ENCODE results near the gene RPP25L. TPM values are rescaled to one million over a fixed set of nuclear protein-coding genes. Genes with fewer than 3 reads are reported as not detected.
A peak's percentile ranks its signal among the peaks of the same experiment; 100 is the strongest.

RPP25L gene
- total RNA-seq, 5 donors from 2014 or later (not counting 1 experiment from before 2014, with no cell fraction given) = 9.3 to 28.6 (median 22.5) TPM

DNA sequence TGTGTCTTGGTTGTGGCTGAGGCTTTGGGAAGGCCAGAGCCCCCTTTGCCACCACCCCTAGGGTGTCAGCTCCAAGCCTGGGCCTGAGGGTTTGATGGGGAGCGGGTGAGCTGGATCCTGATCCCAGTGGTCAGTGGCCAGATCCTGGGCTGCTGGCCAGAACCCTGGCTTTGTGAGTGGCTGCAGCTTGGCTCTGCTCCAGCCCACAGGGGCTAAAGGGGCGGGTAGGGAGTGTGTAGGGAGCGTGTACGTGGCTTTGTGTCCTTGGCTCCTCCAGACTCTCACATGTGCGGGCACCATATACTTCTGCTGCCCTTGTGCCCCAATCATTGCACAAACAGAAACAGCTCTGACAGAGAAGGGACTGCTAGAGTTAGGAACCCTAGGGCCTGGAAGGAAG, 38.9 kb upstream of the RPP25L start:
- CTCF ChIA-PET = no interaction called here
- DNase-seq (no peak), ATAC-seq (replicated peaks in 1 of 4) (no peak)
- POLR2A ChIA-PET = interaction anchor here in 1 of 2 donors (0.6 kb wide), 1 partner anchor 488 kb away, joined by 3 read pairs; no protein-coding TSS in a partner anchor
- Histone ChIP-seq H3K36me3 (ENCODE audit: control insufficient read depth in 2 of 2, extremely low read depth in 1 of 2, insufficient read depth in 1 of 2, low read length in 1 of 2) (peaks cover 0 to 45% of the 10 kb centered on the region in 2 donors), H3K9me3 (no peaks in the 10 kb centered on the region), H3K27me3 (replicated peaks in 1 of 2; ENCODE audit: control insufficient read depth in 2 of 2, extremely low read depth in 1 of 2, insufficient read depth in 2 of 2, low read length in 1 of 2) (no peaks in the 10 kb centered on the region), H3K4me1 (ENCODE audit: control insufficient read depth in 1 of 2, extremely low read depth in 1 of 2, insufficient read depth in 2 of 2, low read length in 2 of 2) (peaks cover 12 to 49% of the 10 kb centered on the region in 2 experiments), H3K4me3 (ENCODE audit: control insufficient read depth in 1 of 2, extremely low read depth in 1 of 2, low read length in 1 of 2) (no peak overlapping the region), H3K27ac (ENCODE audit: low read length) (no peak overlapping the region)
- Mint-ChIP-seq H3K36me3 (peaks cover 25% of the 10 kb centered on the region), H3K27ac (no peak overlapping the region), H3K27me3 (no peaks in the 10 kb centered on the region), H3K4me3 (no peak overlapping the region), H3K9me3 (no peaks in the 10 kb centered on the region), H3K4me1 (peaks cover 45 to 68% (median 57%) of the 10 kb centered on the region in 3 donors)
- 86% methylated on average over 1 of the region's 5 CpGs for WGBS (ENCODE audit: insufficient coverage)

DNA sequence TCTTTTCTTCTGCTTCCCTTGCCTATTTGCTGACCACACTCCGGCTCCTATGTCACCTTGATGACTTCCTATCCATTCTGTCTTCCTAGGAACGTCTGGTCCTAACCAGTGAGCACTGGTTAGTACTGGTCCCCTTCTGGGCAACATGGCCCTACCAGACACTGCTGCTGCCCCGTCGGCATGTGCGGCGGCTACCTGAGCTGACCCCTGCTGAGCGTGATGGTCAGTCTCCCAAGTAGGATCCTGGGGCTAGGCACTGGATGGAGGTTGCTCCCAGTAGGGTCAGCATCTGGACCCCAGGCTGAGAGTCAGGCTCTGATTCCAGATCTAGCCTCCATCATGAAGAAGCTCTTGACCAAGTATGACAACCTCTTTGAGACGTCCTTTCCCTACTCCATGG, 36.8 kb upstream of the RPP25L start:
- Mint-ChIP-seq H3K4me3 (peak overlapping the region; percentile 91 to 95 (median 94)), H3K27ac (peak overlapping the region; percentile 19 to 25), H3K4me1 (peaks cover 44 to 61% (median 45%) of the 10 kb centered on the region in 3 donors), H3K36me3 (peaks cover 21% of the 10 kb centered on the region), H3K9me3 (no peaks in the 10 kb centered on the region), H3K27me3 (no peaks in the 10 kb centered on the region)
- peaks cover 0 to 45% of the 10 kb centered on the region in 2 donors for H3K36me3 ChIP-seq (ENCODE audit: control insufficient read depth in 2 of 2, extremely low read depth in 1 of 2, insufficient read depth in 1 of 2, low read length in 1 of 2)
- H3K9me3 ChIP-seq = no peaks in the 10 kb centered on the region
- H3K27me3 ChIP-seq (replicated peaks in 1 of 2; ENCODE audit: control insufficient read depth in 2 of 2, extremely low read depth in 1 of 2, insufficient read depth in 2 of 2, low read length in 1 of 2) = no peaks in the 10 kb centered on the region
- 91% methylated on average over 8 of the region's 8 CpGs for WGBS (ENCODE audit: insufficient coverage)
- CTCF ChIA-PET = interaction anchor here (1.0 to 5.4 kb wide), 4 partner anchors 10 to 15 kb away, joined by 3 to 39 read pairs (median 5); partner anchors contain the start of genes CCL27 (in 1 of the 2) and SIGMAR1 (in 1 of the 2)
- POLR2A ChIA-PET = no interaction called here
- H3K27ac ChIP-seq (ENCODE audit: low read length) = no peak overlapping the region
- H3K4me3 ChIP-seq (ENCODE audit: control insufficient read depth in 1 of 2, extremely low read depth in 1 of 2, low read length in 1 of 2) = no peak overlapping the region
- ATAC-seq (replicated peaks in 1 of 4) (no peak), DNase-seq (no peak)
- peaks cover 12 to 49% of the 10 kb centered on the region in 2 experiments for H3K4me1 ChIP-seq (ENCODE audit: control insufficient read depth in 1 of 2, extremely low read depth in 1 of 2, insufficient read depth in 2 of 2, low read length in 2 of 2)

DNA sequence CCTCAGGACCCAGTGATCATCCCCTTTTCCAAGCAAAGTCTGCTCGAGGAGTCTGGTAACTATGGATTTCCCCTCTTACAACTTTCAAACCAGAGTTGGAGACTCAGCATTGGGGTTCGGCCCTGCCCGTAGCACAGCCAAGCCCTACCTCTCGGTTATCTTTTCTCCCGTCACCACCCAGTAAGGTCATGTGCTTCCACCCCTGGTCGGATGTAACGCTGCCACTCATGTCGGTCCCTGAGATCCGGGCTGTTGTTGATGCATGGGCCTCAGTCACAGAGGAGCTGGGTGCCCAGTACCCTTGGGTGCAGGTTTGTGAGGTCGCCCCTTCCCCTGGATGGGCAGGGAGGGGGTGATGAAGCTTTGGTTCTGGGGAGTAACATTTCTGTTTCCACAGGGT, 35.8 kb upstream of the RPP25L start:
- Mint-ChIP-seq H3K4me3 (peak overlapping the region; percentile 91 to 95 (median 94)), H3K9me3 (no peaks in the 10 kb centered on the region), H3K36me3 (peaks cover 21% of the 10 kb centered on the region), H3K4me1 (peaks cover 34 to 53% (median 38%) of the 10 kb centered on the region in 3 donors), H3K27ac (peak overlapping the region; percentile 89 to 90), H3K27me3 (no peaks in the 10 kb centered on the region)
- H3K9me3 ChIP-seq = no peaks in the 10 kb centered on the region
- POLR2A ChIA-PET = interaction anchor here (0.6 kb wide), 2 partner anchors 8 to 1705 kb away, joined by 3 to 4 read pairs; no protein-coding TSS in a partner anchor
- no peak for ATAC-seq (replicated peaks in 1 of 4)
- H3K27me3 ChIP-seq (replicated peaks in 1 of 2; ENCODE audit: control insufficient read depth in 2 of 2, extremely low read depth in 1 of 2, insufficient read depth in 2 of 2, low read length in 1 of 2) = no peaks in the 10 kb centered on the region
- CTCF ChIA-PET = interaction anchor here (0.9 to 5.4 kb wide), 9 partner anchors 10 to 432 kb away, joined by 3 to 39 read pairs (median 8); partner anchors contain the start of genes CCL27 (in 1 of the 2), DCTN3 (in 1 of the 2), FANCG (in 1 of the 2) and SIGMAR1 (in 1 of the 2)
- peaks cover 12 to 40% of the 10 kb centered on the region in 2 experiments for H3K4me1 ChIP-seq (ENCODE audit: control insufficient read depth in 1 of 2, extremely low read depth in 1 of 2, insufficient read depth in 2 of 2, low read length in 2 of 2)
- DNase-seq = peak in 1 of 35 experiments; percentile 19
- peaks cover 0 to 45% of the 10 kb centered on the region in 2 donors for H3K36me3 ChIP-seq (ENCODE audit: control insufficient read depth in 2 of 2, extremely low read depth in 1 of 2, insufficient read depth in 1 of 2, low read length in 1 of 2)
- 66% methylated on average over 10 of the region's 10 CpGs for WGBS (ENCODE audit: insufficient coverage)
- peak overlapping the region; percentile 68 for H3K27ac ChIP-seq (ENCODE audit: low read length)
- peak overlapping the region; percentile 86 to 94 for H3K4me3 ChIP-seq (ENCODE audit: control insufficient read depth in 1 of 2, extremely low read depth in 1 of 2, low read length in 1 of 2)

DNA sequence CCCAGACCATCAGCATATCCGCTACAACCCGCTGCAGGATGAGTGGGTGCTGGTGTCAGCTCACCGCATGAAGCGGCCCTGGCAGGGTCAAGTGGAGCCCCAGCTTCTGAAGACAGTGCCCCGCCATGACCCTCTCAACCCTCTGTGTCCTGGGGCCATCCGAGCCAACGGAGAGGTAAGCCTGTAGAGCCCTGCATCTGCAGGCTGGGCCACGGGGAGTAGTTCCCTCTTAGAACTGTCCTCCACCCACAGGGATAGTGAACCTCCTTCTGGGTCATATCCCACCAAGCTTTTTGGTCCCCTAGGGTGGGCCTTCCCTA, 35.1 kb upstream of the RPP25L start:
- POLR2A ChIA-PET = interaction anchor here in 1 of 2 donors (1.3 to 1.6 kb wide), 2 partner anchors 9 to 18 kb away, joined by 4 to 5 read pairs; partner anchors contain the start of gene SIGMAR1
- no peak for ATAC-seq (replicated peaks in 1 of 4)
- Histone ChIP-seq H3K4me1 (ENCODE audit: control insufficient read depth in 1 of 2, extremely low read depth in 1 of 2, insufficient read depth in 2 of 2, low read length in 2 of 2) (peaks cover 10 to 34% of the 10 kb centered on the region in 2 experiments), H3K27ac (ENCODE audit: low read length) (peak overlapping the region; percentile 68), H3K4me3 (ENCODE audit: control insufficient read depth in 1 of 2, extremely low read depth in 1 of 2, low read length in 1 of 2) (peak overlapping the region; percentile 86 to 94), H3K36me3 (ENCODE audit: control insufficient read depth in 2 of 2, extremely low read depth in 1 of 2, insufficient read depth in 1 of 2, low read length in 1 of 2) (peaks cover 0 to 45% of the 10 kb centered on the region in 2 donors), H3K27me3 (replicated peaks in 1 of 2; ENCODE audit: control insufficient read depth in 2 of 2, extremely low read depth in 1 of 2, insufficient read depth in 2 of 2, low read length in 1 of 2) (no peaks in the 10 kb centered on the region), H3K9me3 (no peaks in the 10 kb centered on the region)
- H3K36me3 Mint-ChIP-seq = peaks cover 21% of the 10 kb centered on the region
- no peaks in the 10 kb centered on the region for H3K9me3 Mint-ChIP-seq
- peak overlapping the region; percentile 91 to 95 (median 94) for H3K4me3 Mint-ChIP-seq
- 0% methylated on average over 6 of the region's 8 CpGs for WGBS (ENCODE audit: insufficient coverage)
- CTCF ChIA-PET = interaction anchor here (0.6 to 5.4 kb wide), 14 partner anchors 9 to 992 kb away, joined by 3 to 39 read pairs (median 6); partner anchors contain the start of genes CCL27 (in 1 of the 2), DCTN3 (in 1 of the 2) and SIGMAR1 (in 1 of the 2)
- peak overlapping the region; percentile 89 to 90 for H3K27ac Mint-ChIP-seq
- DNase-seq = no peak
- H3K4me1 Mint-ChIP-seq = peaks cover 28 to 47% (median 32%) of the 10 kb centered on the region in 3 donors
- no peaks in the 10 kb centered on the region for H3K27me3 Mint-ChIP-seq

DNA sequence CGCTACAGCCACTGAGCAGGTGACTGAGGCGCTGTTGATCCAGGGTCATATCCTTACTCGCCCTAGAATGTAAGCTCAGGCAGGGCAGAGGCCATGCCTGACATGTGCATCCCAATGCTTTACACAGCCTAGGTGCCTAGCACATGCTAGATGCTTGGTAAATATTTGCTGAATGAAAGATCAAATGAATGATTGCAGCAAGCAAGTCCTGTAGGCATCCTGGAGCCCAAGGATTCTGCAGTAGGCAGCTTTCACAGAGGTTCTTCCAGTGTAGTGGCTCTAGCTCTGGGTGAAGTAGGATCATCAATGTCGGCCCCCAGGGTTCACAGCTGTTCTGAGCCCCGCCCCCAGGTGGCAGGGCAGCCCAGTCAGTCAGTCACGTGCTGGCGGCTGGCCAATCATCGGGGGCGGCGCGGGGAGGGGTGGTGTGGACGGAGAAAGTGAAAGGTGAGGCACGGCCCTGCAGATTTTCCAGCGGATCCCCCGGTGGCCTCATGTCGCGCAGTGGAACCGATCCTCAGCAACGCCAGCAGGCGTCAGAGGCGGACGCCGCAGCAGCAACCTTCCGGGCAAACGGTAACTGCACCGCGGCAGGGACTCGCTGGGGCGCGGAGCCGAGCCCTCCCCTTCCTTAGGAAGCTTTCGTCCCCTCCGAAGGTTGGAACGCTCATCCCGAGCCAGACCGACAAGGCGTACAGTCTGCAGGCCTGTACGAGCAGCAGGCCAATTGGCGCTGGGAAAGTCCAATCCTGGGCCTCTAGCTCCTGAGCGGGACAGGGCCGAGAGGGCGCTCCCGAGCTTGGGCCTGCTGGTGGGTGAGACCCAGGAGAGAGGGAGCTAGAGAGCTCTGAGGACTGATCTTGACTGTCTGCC, 34.5 kb upstream of the RPP25L start, which contains the start of gene GALT:
GALT (plus strand) TSS at position 465 of the 873 bp plus-strand sequence; CDS start at position 495, 30 bp downstream.
- H3K27me3 Mint-ChIP-seq = no peaks in the 10 kb centered on the region
- H3K4me3 Mint-ChIP-seq = peak within 1 kb of the TSS; percentile 91 to 95 (median 94)
- Histone ChIP-seq H3K27ac (ENCODE audit: low read length) (peak within 1 kb of the TSS; percentile 68), H3K4me1 (ENCODE audit: control insufficient read depth in 1 of 2, extremely low read depth in 1 of 2, insufficient read depth in 2 of 2, low read length in 2 of 2) (peaks cover 10 to 30% of the 10 kb centered on the region in 2 experiments), H3K36me3 (ENCODE audit: control insufficient read depth in 2 of 2, extremely low read depth in 1 of 2, insufficient read depth in 1 of 2, low read length in 1 of 2) (peaks cover 0 to 41% of the 10 kb centered on the region in 2 donors), H3K27me3 (replicated peaks in 1 of 2; ENCODE audit: control insufficient read depth in 2 of 2, extremely low read depth in 1 of 2, insufficient read depth in 2 of 2, low read length in 1 of 2) (no peaks in the 10 kb centered on the region), H3K4me3 (ENCODE audit: control insufficient read depth in 1 of 2, extremely low read depth in 1 of 2, low read length in 1 of 2) (peak within 1 kb of the TSS; percentile 86 to 94), H3K9me3 (no peaks in the 10 kb centered on the region)
- peaks cover 21% of the 10 kb centered on the region for H3K36me3 Mint-ChIP-seq
- H3K9me3 Mint-ChIP-seq = no peaks in the 10 kb centered on the region
- DNase-seq = peak; percentile 72 to 98 (median 93)
- peak; percentile 89 to 93 (median 90) for ATAC-seq (replicated peaks in 1 of 4)
- POLR2A ChIA-PET = interaction anchor here in 1 of 2 donors (1.3 to 1.6 kb wide), 2 partner anchors 9 to 19 kb away, joined by 4 to 5 read pairs; partner anchors contain the start of gene SIGMAR1
- H3K27ac Mint-ChIP-seq = peak within 1 kb of the TSS; percentile 89 to 90
- CTCF ChIA-PET = interaction anchor here (0.5 to 5.4 kb wide), 15 partner anchors 9 to 993 kb away, joined by 3 to 39 read pairs (median 5); partner anchors contain the start of genes CCL27 (in 1 of the 2), DCTN3 (in 1 of the 2) and SIGMAR1 (in 1 of the 2)
- H3K4me1 Mint-ChIP-seq = peaks cover 26 to 43% (median 31%) of the 10 kb centered on the region in 3 donors
- under 1% methylated on average over 40 of the region's 43 CpGs for WGBS (ENCODE audit: insufficient coverage)

All from T-cell (primary cell).